ENCODE results near the gene SMARCC2.
"Not testable (repeated sequence)": the region's sequence is repeated elsewhere in the genome, so short reads cannot be mapped to it uniquely, and the experiment has no call there.

The SMARCC2 gene

DNA sequence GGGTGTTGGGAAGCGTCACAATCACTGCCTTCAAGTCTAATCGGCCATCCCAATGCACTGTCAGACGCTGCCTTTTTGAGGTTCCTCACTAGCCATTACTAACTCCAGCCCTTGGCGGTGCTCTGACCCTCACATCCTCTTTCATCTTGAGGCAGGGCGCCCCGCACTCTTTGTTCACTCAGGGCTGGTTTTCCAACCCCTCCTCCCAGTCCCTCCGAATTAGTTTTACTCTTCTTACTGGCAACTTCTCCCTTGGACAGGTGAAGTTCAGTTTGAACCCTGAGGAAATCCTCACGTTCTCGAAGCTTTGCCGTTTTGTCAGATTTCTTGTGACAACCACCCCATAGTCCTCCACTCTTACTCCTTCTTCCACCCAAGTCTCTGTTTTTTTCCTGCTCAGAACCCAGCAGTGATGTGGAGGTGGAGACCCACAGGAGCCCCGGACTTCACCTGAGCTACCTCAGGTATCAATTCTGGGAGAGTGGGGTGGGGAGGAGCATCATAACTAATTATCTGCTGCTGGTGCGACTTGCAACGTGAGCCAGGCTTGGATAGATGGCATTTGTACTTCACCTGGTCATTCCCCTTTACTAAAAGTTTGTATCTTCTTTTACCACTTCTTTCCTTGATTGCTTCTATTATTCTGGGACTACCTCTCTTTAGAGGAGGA lies 70.5 kb downstream of the SMARCC2 start:
- Mint-ChIP-seq H3K4me1 (ENCODE audit: low read depth) (peaks cover 44% of the 10 kb centered on the region), H3K9me3 (no peaks in the 10 kb centered on the region), H3K4me3 (peak overlapping the region; percentile 96), H3K27ac (peak overlapping the region; percentile 100), H3K36me3 (ENCODE audit: low read depth) (peaks cover 72% of the 10 kb centered on the region), H3K27me3 (no peaks in the 10 kb centered on the region)
- no peak for DNase-seq

GRCh38 chr12:56117778-56118687 lies 71.2 kb downstream of the SMARCC2 start, which contains the start of gene ZC3H10:
TSS of gene ZC3H10 (plus strand) at chr12:56118266. CDS start at chr12:56120563, 2,297 bp downstream.
- peak; percentile 97 for DNase-seq
- Mint-ChIP-seq H3K4me3 (peak within 1 kb of the TSS; percentile 96), H3K9me3 (no peaks in the 10 kb centered on the region), H3K27ac (peak within 1 kb of the TSS; percentile 100), H3K27me3 (no peaks in the 10 kb centered on the region), H3K4me1 (ENCODE audit: low read depth) (peaks cover 43% of the 10 kb centered on the region), H3K36me3 (ENCODE audit: low read depth) (peaks cover 79% of the 10 kb centered on the region)

DNA sequence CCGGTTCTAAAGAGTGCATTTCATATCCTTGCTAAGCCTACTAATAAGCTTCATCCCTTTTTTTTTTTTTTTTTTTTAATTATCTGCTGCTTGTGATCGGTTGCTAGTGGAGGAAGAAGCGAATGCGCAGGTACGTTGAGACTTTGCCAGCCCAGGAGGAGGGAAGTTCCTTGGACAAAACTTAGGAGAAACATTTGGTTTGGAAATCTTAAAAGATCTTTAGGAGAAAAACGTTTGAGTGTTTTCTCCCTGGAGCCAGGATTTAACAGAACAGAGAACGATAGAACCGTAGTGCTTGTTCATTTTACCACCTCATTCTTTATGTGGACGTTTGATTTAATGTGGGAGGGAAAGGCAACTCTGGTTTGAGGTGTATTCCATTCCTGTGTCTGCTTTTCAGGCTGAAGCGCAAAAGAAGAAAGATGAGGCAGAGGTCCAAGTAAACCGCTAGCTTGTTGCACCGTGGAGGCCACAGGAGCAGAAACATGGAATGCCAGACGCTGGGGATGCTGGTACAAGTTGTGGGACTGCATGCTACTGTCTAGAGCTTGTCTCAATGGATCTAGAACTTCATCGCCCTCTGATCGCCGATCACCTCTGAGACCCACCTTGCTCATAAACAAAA lies 72.1 kb downstream of the SMARCC2 start:
- DNase-seq, H3K9me3 Mint-ChIP-seq, H3K27me3 Mint-ChIP-seq: not testable (repeated sequence)
- Mint-ChIP-seq H3K4me1 (ENCODE audit: low read depth) (peaks cover 43% of the 10 kb centered on the region), H3K36me3 (ENCODE audit: low read depth) (peaks cover 81% of the 10 kb centered on the region), H3K4me3 (peak overlapping the region; percentile 96), H3K27ac (peak overlapping the region; percentile 100)

- Mint-ChIP-seq H3K4me3 (peak within 1 kb of the TSS; percentile 96), H3K4me1 (ENCODE audit: low read depth) (peaks cover 45% of the 10 kb centered on the region), H3K27me3 (no peaks in the 10 kb centered on the region), H3K36me3 (ENCODE audit: low read depth) (peaks cover 80% of the 10 kb centered on the region), H3K9me3 (no peaks in the 10 kb centered on the region), H3K27ac (peak within 1 kb of the TSS; percentile 100)
- peak; percentile 97 for DNase-seq
Observed at GRCh38 chr12:56116267-56117081, 72.8 kb downstream of the SMARCC2 start, which contains the start of gene RPL41. TSS of gene RPL41 (plus strand) at chr12:56116633.

- H3K4me1 Mint-ChIP-seq (ENCODE audit: low read depth): peaks cover 41% of the 10 kb centered on the region
- H3K9me3 Mint-ChIP-seq: no peaks in the 10 kb centered on the region
- H3K4me3 Mint-ChIP-seq: peak overlapping the region; percentile 96
- H3K27ac Mint-ChIP-seq: peak overlapping the region; percentile 100
- DNase-seq: no peak
- H3K27me3 Mint-ChIP-seq: no peaks in the 10 kb centered on the region
- peaks cover 80% of the 10 kb centered on the region for H3K36me3 Mint-ChIP-seq (ENCODE audit: low read depth)
Observed at GRCh38 chr12:56115329-56115728, 74.0 kb downstream of the SMARCC2 start.

GRCh38 chr12:56114084-56114483 lies 75.2 kb downstream of the SMARCC2 start:
- Mint-ChIP-seq H3K4me1 (ENCODE audit: low read depth) (peaks cover 30% of the 10 kb centered on the region), H3K4me3 (no peak overlapping the region), H3K27me3 (no peaks in the 10 kb centered on the region), H3K27ac (peak overlapping the region; percentile 71), H3K9me3 (no peaks in the 10 kb centered on the region), H3K36me3 (ENCODE audit: low read depth) (peaks cover 87% of the 10 kb centered on the region)
- DNase-seq: no peak
